Caco-2 (cell line): Measurements from ENCODE around the gene RPL14. TPM values are rescaled to one million over a fixed set of nuclear protein-coding genes. Genes with fewer than 3 reads are reported as not detected.
A peak's percentile ranks its signal among the peaks of the same experiment; 100 is the strongest.

ENCODE experiments used
- BruUV-seq: library from RNA; stranded (reverse); fragments of 400-500 nt; replicated peaks from 2 replicates; lab custom pipeline; 2021; lab: Mats Ljungman, UMichigan
- CTCF ChIA-PET: fragments of 300-600 bp; sonication (Branson Sonifier 250); formaldehyde crosslinking; loops from one replicate; lab custom pipeline; 2022; ENCODE audit warnings: antibody characterized with exemption; lab: Charles Lee
- POLR2A ChIA-PET: fragments of 300-600 bp; sonication (Branson Sonifier 250); formaldehyde crosslinking; loops from one replicate; lab custom pipeline; 2022; ENCODE audit warnings: antibody characterized with exemption; lab: Charles Lee
- DNase-seq, 2 experiments: peaks; one replicate each; pipeline versions ENCODE4 v3.0.0 to v3.0.0-alpha.2; 2020 to 2022
- H3K27me3 ChIP-seq: replicated peaks from 2 replicates; pipeline ENCODE4 v1.6.0; 2011; ENCODE audit warnings: low read length; ENCODE audit not compliant: control insufficient read depth, insufficient read depth
- H3K36me3 ChIP-seq: 2 replicates; pipeline ENCODE4 v1.5.1; 2011; ENCODE audit warnings: low read length; ENCODE audit not compliant: control insufficient read depth, insufficient read depth
- H3K4me1 ChIP-seq: fragments of 250-450 bp; sonication (Bioruptor Pico); 2 replicates; pipeline ENCODE4 v1.5.1; 2020; ENCODE audit warnings: mild to moderate bottlenecking
- H3K4me3 ChIP-seq: 2 replicates; pipeline ENCODE4 v1.5.1; 2011; ENCODE audit warnings: low read depth, mild to moderate bottlenecking, control low read depth, low read length
- H3K9me3 ChIP-seq: fragments of 250-450 bp; sonication (Bioruptor Pico); 2 replicates; pipeline ENCODE4 v1.5.1; 2020; ENCODE audit warnings: mild to moderate bottlenecking, moderate library complexity
- H3K27ac Mint-ChIP-seq: one replicate; pipeline ENCODE4 v1.8.0; 2022; ENCODE audit warnings: mixed read lengths; ENCODE audit not compliant: unreplicated experiment
- H3K27me3 Mint-ChIP-seq: one replicate; pipeline ENCODE4 v1.8.0; 2022; ENCODE audit warnings: mixed read lengths; ENCODE audit not compliant: insufficient read depth, unreplicated experiment
- H3K36me3 Mint-ChIP-seq: one replicate; pipeline ENCODE4 v1.8.0; 2022; ENCODE audit warnings: mild to moderate bottlenecking, mixed read lengths; ENCODE audit not compliant: insufficient read depth, unreplicated experiment
- H3K4me1 Mint-ChIP-seq: one replicate; pipeline ENCODE4 v1.8.0; 2022; ENCODE audit warnings: low read depth, mixed read lengths; ENCODE audit not compliant: unreplicated experiment
- H3K4me3 Mint-ChIP-seq: one replicate; pipeline ENCODE4 v1.8.0; 2022; ENCODE audit warnings: mild to moderate bottlenecking, moderate library complexity, mixed read lengths; ENCODE audit not compliant: unreplicated experiment
- H3K9me3 Mint-ChIP-seq: one replicate; pipeline ENCODE4 v1.8.0; 2022; ENCODE audit warnings: mixed read lengths; ENCODE audit not compliant: unreplicated experiment
- CTCF ChIP-seq, 2 experiments: fragments of 200-600 bp in 1 of 2; IDR thresholded peaks; 1 replicate in 1 of 2; 2 replicates in 1 of 2; pipeline versions ENCODE4 v1.5.1 to v1.8.0; 2011 to 2022; ENCODE audit warnings: antibody characterized with exemption in 1 of 2, control low read depth in 1 of 2, inconsistent platforms in 1 of 2, low read depth in 1 of 2, low read length in 1 of 2, mild to moderate bottlenecking in 1 of 2, moderate library complexity in 1 of 2; ENCODE audit not compliant: insufficient read depth in 1 of 2, severe bottlenecking in 1 of 2, unreplicated experiment in 1 of 2
- intact Hi-C: fragments of 100-400 bp; cut with micrococcal nuclease; formaldehyde crosslinking; loops from one replicate; pipeline ENCODE4 v1.10.0; 2022; ENCODE audit not compliant: unreplicated experiment
- total RNA-seq: library from RNA; stranded (reverse); gene quantifications from 2 replicates; pipeline ENCODE4 v1.2.3, GENCODE V29; 2022

The RPL14 gene
- total RNA-seq, 1 experiment from 2014 or later, result 1,589 TPM

DNA sequence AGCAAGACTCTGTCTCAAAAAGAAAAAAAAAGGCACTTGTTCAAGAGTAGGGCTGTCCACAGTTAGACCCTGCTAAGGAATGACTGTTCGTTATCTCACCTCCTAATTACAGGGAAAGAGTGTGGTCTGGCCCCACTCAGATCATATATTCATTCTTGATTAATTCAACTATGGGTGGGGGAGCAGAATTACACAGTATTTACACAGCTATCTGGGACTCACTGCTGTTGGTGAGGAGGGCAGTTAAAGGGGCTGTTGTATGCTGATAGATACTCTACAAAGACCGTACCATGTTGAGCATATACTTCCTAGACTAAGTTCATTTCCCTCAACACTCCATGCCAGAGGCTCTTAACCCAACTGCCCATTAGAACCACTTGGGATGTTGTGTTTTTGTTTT is 44.9 kb downstream of the RPL14 start:
- no peak overlapping the region for H3K27ac Mint-ChIP-seq
- CTCF ChIA-PET, result no interaction called here
- POLR2A ChIA-PET, result no interaction called here

DNA sequence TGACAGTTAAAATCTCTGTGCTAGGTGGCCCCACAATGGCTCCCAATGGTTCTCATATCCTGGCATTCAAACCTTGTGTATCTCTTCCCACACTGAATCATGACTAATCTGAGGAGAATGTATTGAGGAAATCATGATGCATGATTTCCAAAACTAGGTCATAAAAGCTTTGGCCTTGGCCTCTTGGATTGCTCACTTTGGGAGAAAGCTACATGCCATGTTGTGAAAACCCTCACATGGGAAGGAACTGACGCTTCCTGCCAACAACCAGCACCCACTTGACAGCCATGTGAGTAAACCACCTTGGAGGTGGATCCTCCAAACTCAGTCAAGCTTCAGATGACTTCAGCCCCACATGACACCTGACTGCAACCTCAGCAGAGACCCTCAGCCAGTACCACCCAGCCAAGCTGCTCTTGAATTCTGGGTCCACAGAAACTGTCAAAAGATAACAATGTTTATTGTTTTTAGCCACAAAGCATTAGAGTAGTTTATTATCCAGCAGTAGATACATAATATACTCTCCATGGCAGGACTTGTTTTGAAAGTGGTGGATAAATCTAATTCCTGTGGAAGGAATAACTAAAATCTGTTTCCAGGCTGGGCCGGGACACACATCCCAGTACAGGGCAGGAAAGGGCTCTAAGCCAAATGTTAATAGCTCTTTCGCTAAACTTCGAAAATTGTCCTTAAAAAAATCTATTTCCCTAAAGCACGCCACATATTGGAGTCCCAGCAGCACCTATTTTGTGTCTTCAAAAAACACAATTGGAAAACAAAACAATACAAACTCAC is 47.7 kb downstream of the RPL14 start:
- peaks cover 10% of the 10 kb centered on the region for H3K36me3 Mint-ChIP-seq
- peak overlapping the region; percentile 89 for H3K27ac Mint-ChIP-seq
- H3K27me3 Mint-ChIP-seq, result no peaks in the 10 kb centered on the region
- no peak for DNase-seq
- no peak for TF ChIP-seq CTCF (IDR thresholded peaks at IDR 0.05; ENCODE audit: insufficient read depth in 1 of 2, low read depth in 1 of 2, low read length in 1 of 2, severe bottlenecking in 1 of 2, unreplicated experiment in 1 of 2)
- peak overlapping the region; percentile 87 for H3K4me3 Mint-ChIP-seq
- ChIA-PET CTCF (interaction anchor here (0.7 to 2.1 kb wide), 5 partner anchors 20 to 196 kb away, joined by 3 to 22 read pairs (median 7); partner anchors contain the start of genes EIF1B, ENTPD3, ZNF619 and ZNF621), POLR2A (interaction anchor here (1.3 to 1.5 kb wide), 3 partner anchors 20 to 48 kb away, joined by 8 to 22 read pairs (median 17); partner anchors contain the start of genes RPL14, ZNF619 and ZNF621)
- no peaks in the 10 kb centered on the region for H3K9me3 ChIP-seq
- H3K4me3 ChIP-seq, result no peak overlapping the region
- no peaks in the 10 kb centered on the region for H3K27me3 ChIP-seq
- no peaks in the 10 kb centered on the region for H3K9me3 Mint-ChIP-seq
- no peaks in the 10 kb centered on the region for H3K4me1 Mint-ChIP-seq
- H3K4me1 ChIP-seq, result no peaks in the 10 kb centered on the region
- BruUV-seq, result no TSS peak
- intact Hi-C loops, result loop anchor here (1.0 to 2.0 kb wide), 2 partner anchors 52 to 178 kb away; no protein-coding TSS in a partner anchor
- no peaks in the 10 kb centered on the region for H3K36me3 ChIP-seq

More for the DNA sequence above, 44.9 kb downstream of the RPL14 start:
- Mint-ChIP-seq H3K4me1 (no peaks in the 10 kb centered on the region), H3K27me3 (no peaks in the 10 kb centered on the region), H3K36me3 (peaks cover 4% of the 10 kb centered on the region), H3K9me3 (no peaks in the 10 kb centered on the region), H3K4me3 (no peak overlapping the region)
- Histone ChIP-seq H3K36me3 (no peaks in the 10 kb centered on the region), H3K27me3 (no peaks in the 10 kb centered on the region), H3K4me3 (no peak overlapping the region), H3K9me3 (no peaks in the 10 kb centered on the region), H3K4me1 (no peaks in the 10 kb centered on the region)
- intact Hi-C loops, result no loop called here
- no peak for TF ChIP-seq CTCF (IDR thresholded peaks at IDR 0.05; ENCODE audit: insufficient read depth in 1 of 2, low read depth in 1 of 2, low read length in 1 of 2, severe bottlenecking in 1 of 2, unreplicated experiment in 1 of 2)
- BruUV-seq, result no TSS peak
- no peak for DNase-seq

GRCh38 chr3:40505599-40506462 is 48.7 kb downstream of the RPL14 start, which contains the start of gene ZNF620:
Gene ZNF620, plus strand, starts transcription at chr3:40506039. Its CDS starts 314 bp downstream, at chr3:40506353.
- Mint-ChIP-seq H3K27ac (peak within 1 kb of the TSS; percentile 89), H3K27me3 (no peaks in the 10 kb centered on the region), H3K9me3 (no peaks in the 10 kb centered on the region), H3K36me3 (peaks cover 19% of the 10 kb centered on the region), H3K4me3 (peak within 1 kb of the TSS; percentile 87), H3K4me1 (no peaks in the 10 kb centered on the region)
- peak within 1 kb of the TSS; percentile 74 for H3K4me3 ChIP-seq
- no peaks in the 10 kb centered on the region for H3K36me3 ChIP-seq
- ChIA-PET POLR2A (interaction anchor here (0.9 to 1.5 kb wide), 4 partner anchors 19 to 54 kb away, joined by 4 to 22 read pairs (median 12); partner anchors contain the start of genes RPL14, ZNF619 and ZNF621), CTCF (interaction anchor here (0.7 to 2.1 kb wide), 7 partner anchors 9 to 197 kb away, joined by 3 to 22 read pairs (median 6); partner anchors contain the start of genes EIF1B, ENTPD3, ZNF619 and ZNF621)
- intact Hi-C loops, result loop anchor here (1.0 to 2.0 kb wide), 4 partner anchors 18 to 179 kb away; partner anchors contain the start of genes ZNF619 and ZNF621
- no TSS peak for BruUV-seq
- H3K4me1 ChIP-seq, result no peaks in the 10 kb centered on the region
- peak; percentile 93 to 94 for DNase-seq
- TF ChIP-seq CTCF (IDR thresholded peaks at IDR 0.05; ENCODE audit: insufficient read depth in 1 of 2, low read depth in 1 of 2, low read length in 1 of 2, severe bottlenecking in 1 of 2, unreplicated experiment in 1 of 2), result peak; percentile 38 to 80
- no peaks in the 10 kb centered on the region for H3K9me3 ChIP-seq
- H3K27me3 ChIP-seq, result no peaks in the 10 kb centered on the region
